ENCODE data around the gene BCL2L11.

BCL2L11 gene

DNA sequence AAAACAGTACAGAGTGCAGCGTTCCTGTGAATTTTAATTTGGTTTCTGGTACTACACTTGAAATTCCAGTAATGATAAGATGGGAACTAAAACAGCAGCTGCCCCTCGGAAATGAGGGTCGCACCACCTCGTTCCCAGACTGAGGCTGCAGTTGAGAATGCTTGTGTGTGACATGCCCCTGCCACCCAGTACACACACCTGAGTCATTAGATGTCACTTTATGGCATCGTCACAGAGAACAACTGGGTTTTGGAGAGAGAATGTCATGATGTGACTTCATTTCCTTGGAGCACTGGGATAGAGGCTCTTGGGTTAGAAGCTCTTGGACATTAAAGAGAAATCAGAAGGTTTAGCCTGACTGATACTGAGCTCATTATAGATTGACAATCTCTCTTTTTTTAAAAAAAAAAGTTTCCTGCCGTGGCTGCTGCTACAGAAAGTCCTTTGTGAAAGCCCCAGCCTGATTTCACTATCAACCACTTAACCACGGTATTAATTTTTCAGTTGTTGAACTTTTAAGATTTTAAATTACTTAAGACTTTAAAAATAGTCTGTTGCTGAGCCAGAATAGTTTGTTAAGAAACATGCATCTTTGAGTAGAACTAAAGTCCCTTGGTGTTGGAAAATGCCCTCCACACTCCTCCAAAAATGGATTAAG, 24.5 kb downstream of the BCL2L11 start:
- Histone ChIP-seq H3K4me3 (ENCODE audit: low read depth, low read length) (no peak overlapping the region), H3K9me3 (ENCODE audit: control insufficient read depth, insufficient read depth, low read length) (no peaks in the 10 kb centered on the region), H3K4me1 (ENCODE audit: control insufficient read depth, insufficient read depth, low read length) (peaks cover 5% of the 10 kb centered on the region; the same call in 1 of the 2 replicates), H3K9ac (ENCODE audit: low read depth, low read length) (no peak overlapping the region), H3K27ac (ENCODE audit: low read depth, low read length) (no peak overlapping the region), H3K36me3 (ENCODE audit: control insufficient read depth, insufficient read depth, low read length) (peaks cover 55% of the 10 kb centered on the region), H3K27me3 (ENCODE audit: control insufficient read depth, insufficient read depth, low read length) (no peaks in the 10 kb centered on the region)

- Histone ChIP-seq H3K4me3 (ENCODE audit: low read depth, low read length) (no peak overlapping the region), H3K27ac (ENCODE audit: low read depth, low read length) (no peak overlapping the region), H3K36me3 (ENCODE audit: control insufficient read depth, insufficient read depth, low read length) (peaks cover 54% of the 10 kb centered on the region), H3K27me3 (ENCODE audit: control insufficient read depth, insufficient read depth, low read length) (no peaks in the 10 kb centered on the region), H3K4me1 (ENCODE audit: control insufficient read depth, insufficient read depth, low read length) (peaks cover 5% of the 10 kb centered on the region; the same call in 1 of the 2 replicates), H3K9ac (ENCODE audit: low read depth, low read length) (no peak overlapping the region), H3K9me3 (ENCODE audit: control insufficient read depth, insufficient read depth, low read length) (no peaks in the 10 kb centered on the region)
Observed at GRCh38 chr2:111145951-111146350, 25.2 kb downstream of the BCL2L11 start.

GRCh38 chr2:111148225-111148873, 27.6 kb downstream of the BCL2L11 start:
- Histone ChIP-seq H3K9me3 (ENCODE audit: control insufficient read depth, insufficient read depth, low read length) (no peaks in the 10 kb centered on the region), H3K27me3 (ENCODE audit: control insufficient read depth, insufficient read depth, low read length) (no peaks in the 10 kb centered on the region), H3K27ac (ENCODE audit: low read depth, low read length) (no peak overlapping the region), H3K9ac (ENCODE audit: low read depth, low read length) (no peak overlapping the region), H3K4me1 (ENCODE audit: control insufficient read depth, insufficient read depth, low read length) (peaks cover 5% of the 10 kb centered on the region; the same call in 1 of the 2 replicates), H3K4me3 (ENCODE audit: low read depth, low read length) (no peak overlapping the region), H3K36me3 (ENCODE audit: control insufficient read depth, insufficient read depth, low read length) (peaks cover 56% of the 10 kb centered on the region)

- H3K4me3 ChIP-seq (ENCODE audit: low read depth, low read length), result no peak overlapping the region
- peaks cover 56% of the 10 kb centered on the region for H3K36me3 ChIP-seq (ENCODE audit: control insufficient read depth, insufficient read depth, low read length)
- H3K9me3 ChIP-seq (ENCODE audit: control insufficient read depth, insufficient read depth, low read length), result no peaks in the 10 kb centered on the region
- H3K27me3 ChIP-seq (ENCODE audit: control insufficient read depth, insufficient read depth, low read length), result no peaks in the 10 kb centered on the region
- no peak overlapping the region for H3K27ac ChIP-seq (ENCODE audit: low read depth, low read length)
- peaks cover 5% of the 10 kb centered on the region; the same call in 1 of the 2 replicates for H3K4me1 ChIP-seq (ENCODE audit: control insufficient read depth, insufficient read depth, low read length)
- H3K9ac ChIP-seq (ENCODE audit: low read depth, low read length), result no peak overlapping the region
Observed at GRCh38 chr2:111148925-111149324, 28.2 kb downstream of the BCL2L11 start.

GRCh38 chr2:111149882-111150455, 29.3 kb downstream of the BCL2L11 start:
- no peak overlapping the region for H3K4me3 ChIP-seq (ENCODE audit: low read depth, low read length)
- peaks cover 5% of the 10 kb centered on the region; the same call in 1 of the 2 replicates for H3K4me1 ChIP-seq (ENCODE audit: control insufficient read depth, insufficient read depth, low read length)
- no peak overlapping the region for H3K27ac ChIP-seq (ENCODE audit: low read depth, low read length)
- H3K9me3 ChIP-seq (ENCODE audit: control insufficient read depth, insufficient read depth, low read length), result no peaks in the 10 kb centered on the region
- H3K27me3 ChIP-seq (ENCODE audit: control insufficient read depth, insufficient read depth, low read length), result no peaks in the 10 kb centered on the region
- H3K9ac ChIP-seq (ENCODE audit: low read depth, low read length), result no peak overlapping the region
- H3K36me3 ChIP-seq (ENCODE audit: control insufficient read depth, insufficient read depth, low read length), result peaks cover 61% of the 10 kb centered on the region

DNA sequence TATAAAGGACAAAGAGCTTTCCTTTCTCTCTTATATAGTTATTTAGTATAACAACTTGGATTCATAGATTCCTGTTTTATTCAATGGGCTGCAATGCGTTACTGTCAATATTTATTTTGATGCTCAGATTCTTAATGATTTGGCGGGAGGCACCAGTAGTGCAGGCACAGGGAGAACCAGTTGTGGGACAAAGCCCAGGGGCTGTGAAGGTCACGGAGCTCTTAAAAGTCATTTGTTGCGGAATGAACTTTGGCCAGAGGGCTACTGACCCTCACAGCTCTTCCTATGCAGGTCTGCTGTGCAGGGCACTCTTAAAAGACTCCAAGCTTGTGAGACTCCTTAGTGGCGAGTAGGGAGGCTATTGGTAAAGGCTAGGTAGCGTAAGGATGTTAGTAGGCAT, 34.0 kb downstream of the BCL2L11 start:
- peaks cover 89% of the 10 kb centered on the region for H3K36me3 ChIP-seq (ENCODE audit: control insufficient read depth, insufficient read depth, low read length)
- H3K9ac ChIP-seq (ENCODE audit: low read depth, low read length), result no peak overlapping the region
- H3K4me1 ChIP-seq (ENCODE audit: control insufficient read depth, insufficient read depth, low read length), result peaks cover 7% of the 10 kb centered on the region; the same call in 1 of the 2 replicates
- no peaks in the 10 kb centered on the region for H3K27me3 ChIP-seq (ENCODE audit: control insufficient read depth, insufficient read depth, low read length)
- H3K27ac ChIP-seq (ENCODE audit: low read depth, low read length), result no peak overlapping the region
- H3K9me3 ChIP-seq (ENCODE audit: control insufficient read depth, insufficient read depth, low read length), result no peaks in the 10 kb centered on the region
- H3K4me3 ChIP-seq (ENCODE audit: low read depth, low read length), result no peak overlapping the region

GRCh38 chr2:111155610-111156009, 34.9 kb downstream of the BCL2L11 start:
- Histone ChIP-seq H3K9me3 (ENCODE audit: control insufficient read depth, insufficient read depth, low read length) (no peaks in the 10 kb centered on the region), H3K4me3 (ENCODE audit: low read depth, low read length) (no peak overlapping the region), H3K27me3 (ENCODE audit: control insufficient read depth, insufficient read depth, low read length) (no peaks in the 10 kb centered on the region), H3K27ac (ENCODE audit: low read depth, low read length) (no peak overlapping the region), H3K4me1 (ENCODE audit: control insufficient read depth, insufficient read depth, low read length) (peaks cover 7% of the 10 kb centered on the region; the same call in 1 of the 2 replicates), H3K36me3 (ENCODE audit: control insufficient read depth, insufficient read depth, low read length) (peaks cover 87% of the 10 kb centered on the region), H3K9ac (ENCODE audit: low read depth, low read length) (no peak overlapping the region)

GRCh38 chr2:111156529-111156928, 35.8 kb downstream of the BCL2L11 start:
- peaks cover 7% of the 10 kb centered on the region; the same call in 1 of the 2 replicates for H3K4me1 ChIP-seq (ENCODE audit: control insufficient read depth, insufficient read depth, low read length)
- H3K4me3 ChIP-seq (ENCODE audit: low read depth, low read length), result no peak overlapping the region
- no peaks in the 10 kb centered on the region for H3K27me3 ChIP-seq (ENCODE audit: control insufficient read depth, insufficient read depth, low read length)
- H3K9me3 ChIP-seq (ENCODE audit: control insufficient read depth, insufficient read depth, low read length), result no peaks in the 10 kb centered on the region
- H3K36me3 ChIP-seq (ENCODE audit: control insufficient read depth, insufficient read depth, low read length), result peaks cover 89% of the 10 kb centered on the region
- H3K9ac ChIP-seq (ENCODE audit: low read depth, low read length), result no peak overlapping the region
- no peak overlapping the region for H3K27ac ChIP-seq (ENCODE audit: low read depth, low read length)

- peaks cover 88% of the 10 kb centered on the region for H3K36me3 ChIP-seq (ENCODE audit: control insufficient read depth, insufficient read depth, low read length)
Observed at GRCh38 chr2:111157071-111157661, 36.5 kb downstream of the BCL2L11 start.

GRCh38 chr2:111157798-111158197, 37.1 kb downstream of the BCL2L11 start:
- H3K36me3 ChIP-seq (ENCODE audit: control insufficient read depth, insufficient read depth, low read length), result peaks cover 88% of the 10 kb centered on the region
- no peak overlapping the region for H3K4me3 ChIP-seq (ENCODE audit: low read depth, low read length)
- H3K9me3 ChIP-seq (ENCODE audit: control insufficient read depth, insufficient read depth, low read length), result no peaks in the 10 kb centered on the region
- H3K27me3 ChIP-seq (ENCODE audit: control insufficient read depth, insufficient read depth, low read length), result no peaks in the 10 kb centered on the region
- H3K9ac ChIP-seq (ENCODE audit: low read depth, low read length), result no peak overlapping the region
- no peak overlapping the region for H3K27ac ChIP-seq (ENCODE audit: low read depth, low read length)
- H3K4me1 ChIP-seq (ENCODE audit: control insufficient read depth, insufficient read depth, low read length), result peaks cover 13% of the 10 kb centered on the region

More at GRCh38 chr2:111157071-111157661, 36.5 kb downstream of the BCL2L11 start:
- H3K4me3 ChIP-seq (ENCODE audit: low read depth, low read length), result no peak overlapping the region
- H3K27me3 ChIP-seq (ENCODE audit: control insufficient read depth, insufficient read depth, low read length), result no peaks in the 10 kb centered on the region
- H3K27ac ChIP-seq (ENCODE audit: low read depth, low read length), result no peak overlapping the region
- no peak overlapping the region for H3K9ac ChIP-seq (ENCODE audit: low read depth, low read length)
- no peaks in the 10 kb centered on the region for H3K9me3 ChIP-seq (ENCODE audit: control insufficient read depth, insufficient read depth, low read length)
- peaks cover 7% of the 10 kb centered on the region; the same call in 1 of the 2 replicates for H3K4me1 ChIP-seq (ENCODE audit: control insufficient read depth, insufficient read depth, low read length)

- H3K4me3 ChIP-seq (ENCODE audit: low read depth, low read length), result no peak overlapping the region
- H3K9ac ChIP-seq (ENCODE audit: low read depth, low read length), result no peak overlapping the region
- no peaks in the 10 kb centered on the region for H3K27me3 ChIP-seq (ENCODE audit: control insufficient read depth, insufficient read depth, low read length)
- no peak overlapping the region for H3K27ac ChIP-seq (ENCODE audit: low read depth, low read length)
- no peaks in the 10 kb centered on the region for H3K9me3 ChIP-seq (ENCODE audit: control insufficient read depth, insufficient read depth, low read length)
- peaks cover 81% of the 10 kb centered on the region for H3K36me3 ChIP-seq (ENCODE audit: control insufficient read depth, insufficient read depth, low read length)
- H3K4me1 ChIP-seq (ENCODE audit: control insufficient read depth, insufficient read depth, low read length), result peaks cover 31% of the 10 kb centered on the region
Observed at GRCh38 chr2:111159641-111160040, 38.9 kb downstream of the BCL2L11 start.

Measured in HUES48 (cell line).